KMS-11 (cell line): ENCODE data around the gene DPP10.

Experiments used
- H2AFZ ChIP-seq: fragments of 200-600 bp; sonication (generic); 2 replicates; pipeline ENCODE4 v1.6.1; 2016; ENCODE audit warnings: antibody characterized with exemption, mixed run types, low read depth
- H3K27ac ChIP-seq: fragments of 200-600 bp; sonication (generic); 2 replicates; pipeline ENCODE4 v1.6.1; 2016; ENCODE audit warnings: mild to moderate bottlenecking, mixed run types
- H3K27me3 ChIP-seq: fragments of 200-600 bp; sonication (generic); 2 replicates; pipeline ENCODE4 v1.6.1; 2017; ENCODE audit warnings: mild to moderate bottlenecking, low read depth, mixed run types, moderate library complexity; ENCODE audit not compliant: insufficient read depth
- H3K36me3 ChIP-seq: fragments of 200-600 bp; sonication (generic); 2 replicates; pipeline ENCODE4 v1.6.1; 2017; ENCODE audit warnings: mild to moderate bottlenecking, mixed run types; ENCODE audit not compliant: insufficient read depth
- H3K4me1 ChIP-seq: fragments of 200-600 bp; sonication (generic); 2 replicates; pipeline ENCODE4 v1.6.1; 2016; ENCODE audit warnings: mild to moderate bottlenecking, low read depth, mixed run types; ENCODE audit not compliant: poor library complexity, severe bottlenecking
- H3K4me2 ChIP-seq: fragments of 200-600 bp; sonication (generic); 2 replicates; pipeline ENCODE4 v1.7.0; 2016; ENCODE audit warnings: mild to moderate bottlenecking, mixed run types
- H3K4me3 ChIP-seq: fragments of 200-600 bp; sonication (generic); IDR thresholded peaks from 2 replicates; pipeline ENCODE4 v1.6.1; 2017; ENCODE audit warnings: low read depth, low read length, mixed read lengths; ENCODE audit not compliant: insufficient read depth
- H3K79me2 ChIP-seq: fragments of 200-600 bp; sonication (generic); 2 replicates; pipeline ENCODE4 v1.6.1; 2016; ENCODE audit warnings: low read depth, mixed run types; ENCODE audit not compliant: insufficient read depth
- H3K9ac ChIP-seq: fragments of 200-600 bp; sonication (generic); 2 replicates; pipeline ENCODE4 v1.6.1; 2016; ENCODE audit warnings: mild to moderate bottlenecking, mixed run types
- H4K20me1 ChIP-seq: fragments of 200-600 bp; sonication (generic); 2 replicates; pipeline ENCODE4 v1.6.1; 2016; ENCODE audit warnings: mild to moderate bottlenecking, mixed run types; ENCODE audit not compliant: insufficient read depth
- TF ChIP-seq, protein P1 (sequence below): fragments of 200-600 bp; sonication (generic); conservative IDR thresholded peaks from 2 replicates; pipeline ENCODE4 v1.6.1; 2017; ENCODE audit warnings: low read depth, mild to moderate bottlenecking, antibody characterized with exemption, low read length, moderate library complexity, mixed read lengths

DPP10 gene

GRCh38 chr2:114797540-114797939 is 355.1 kb downstream of the DPP10 start:
- no peaks in the 10 kb centered on the region for H4K20me1 ChIP-seq
- H2AFZ ChIP-seq, result no peak overlapping the region
- H3K4me1 ChIP-seq, result no peaks in the 10 kb centered on the region
- H3K27ac ChIP-seq, result no peak overlapping the region
- no peak overlapping the region for H3K9ac ChIP-seq
- H3K36me3 ChIP-seq, result no peaks in the 10 kb centered on the region
- no peaks in the 10 kb centered on the region for H3K79me2 ChIP-seq
- TF ChIP-seq, protein P1, sequence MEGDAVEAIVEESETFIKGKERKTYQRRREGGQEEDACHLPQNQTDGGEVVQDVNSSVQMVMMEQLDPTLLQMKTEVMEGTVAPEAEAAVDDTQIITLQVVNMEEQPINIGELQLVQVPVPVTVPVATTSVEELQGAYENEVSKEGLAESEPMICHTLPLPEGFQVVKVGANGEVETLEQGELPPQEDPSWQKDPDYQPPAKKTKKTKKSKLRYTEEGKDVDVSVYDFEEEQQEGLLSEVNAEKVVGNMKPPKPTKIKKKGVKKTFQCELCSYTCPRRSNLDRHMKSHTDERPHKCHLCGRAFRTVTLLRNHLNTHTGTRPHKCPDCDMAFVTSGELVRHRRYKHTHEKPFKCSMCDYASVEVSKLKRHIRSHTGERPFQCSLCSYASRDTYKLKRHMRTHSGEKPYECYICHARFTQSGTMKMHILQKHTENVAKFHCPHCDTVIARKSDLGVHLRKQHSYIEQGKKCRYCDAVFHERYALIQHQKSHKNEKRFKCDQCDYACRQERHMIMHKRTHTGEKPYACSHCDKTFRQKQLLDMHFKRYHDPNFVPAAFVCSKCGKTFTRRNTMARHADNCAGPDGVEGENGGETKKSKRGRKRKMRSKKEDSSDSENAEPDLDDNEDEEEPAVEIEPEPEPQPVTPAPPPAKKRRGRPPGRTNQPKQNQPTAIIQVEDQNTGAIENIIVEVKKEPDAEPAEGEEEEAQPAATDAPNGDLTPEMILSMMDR, result no peak
- H3K27me3 ChIP-seq, result no peaks in the 10 kb centered on the region
- no peak overlapping the region for H3K4me2 ChIP-seq
- no peak overlapping the region for H3K4me3 ChIP-seq

DNA sequence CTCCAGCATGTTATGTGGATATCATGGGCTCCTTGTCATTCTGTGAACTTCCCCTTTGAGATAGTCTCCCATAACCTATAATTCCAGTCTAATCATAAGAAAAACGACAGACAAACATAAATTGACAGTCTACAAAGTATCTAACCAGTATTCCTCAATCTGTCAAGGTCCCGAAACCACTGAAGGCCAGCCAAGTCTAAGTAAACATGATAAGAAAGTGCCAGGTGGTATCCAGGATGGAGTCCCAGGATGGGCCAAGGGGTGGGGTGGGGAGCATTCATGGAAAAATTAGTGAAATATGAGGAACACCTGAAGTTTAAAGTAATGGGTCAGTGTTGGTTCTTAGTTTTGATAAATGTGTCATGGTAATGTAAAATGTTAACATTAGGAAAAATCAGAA is 355.5 kb downstream of the DPP10 start:
- Histone ChIP-seq H3K36me3 (no peaks in the 10 kb centered on the region), H3K4me2 (no peak overlapping the region), H3K79me2 (no peaks in the 10 kb centered on the region), H2AFZ (no peak overlapping the region), H3K9ac (no peak overlapping the region), H4K20me1 (no peaks in the 10 kb centered on the region), H3K4me1 (no peaks in the 10 kb centered on the region), H3K4me3 (no peak overlapping the region), H3K27ac (no peak overlapping the region), H3K27me3 (no peaks in the 10 kb centered on the region)
- TF ChIP-seq, protein P1, result no peak

- Histone ChIP-seq H3K79me2 (no peaks in the 10 kb centered on the region), H3K9ac (no peak overlapping the region), H3K4me2 (no peak overlapping the region), H3K36me3 (no peaks in the 10 kb centered on the region), H3K4me1 (no peaks in the 10 kb centered on the region), H3K27ac (no peak overlapping the region), H3K27me3 (no peaks in the 10 kb centered on the region), H3K4me3 (no peak overlapping the region), H2AFZ (no peak overlapping the region), H4K20me1 (no peaks in the 10 kb centered on the region)
- TF ChIP-seq, protein P1, result no peak
Observed at GRCh38 chr2:114800371-114800770, 357.9 kb downstream of the DPP10 start.

DNA sequence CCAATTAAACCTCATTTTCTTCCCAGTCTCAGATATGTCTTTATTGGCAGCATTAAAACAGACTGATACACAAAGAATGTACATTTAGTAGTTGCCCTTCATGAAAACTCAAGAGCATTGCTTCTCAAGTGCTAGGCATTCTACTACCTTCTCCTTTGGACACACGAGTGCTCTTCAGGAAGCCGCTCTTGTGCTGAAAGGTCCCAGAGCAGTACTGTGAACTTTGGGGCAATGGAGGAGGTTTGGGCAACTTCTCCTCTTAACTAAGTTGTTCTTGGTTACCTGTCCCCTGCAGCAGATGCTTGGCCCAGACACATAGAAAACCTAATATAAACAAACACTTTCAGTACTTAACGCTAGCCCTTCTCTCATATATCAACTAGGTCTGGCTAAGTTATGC is 362.8 kb downstream of the DPP10 start:
- no peaks in the 10 kb centered on the region for H3K79me2 ChIP-seq

More for the DNA sequence above, 362.8 kb downstream of the DPP10 start:
- Histone ChIP-seq H3K36me3 (no peaks in the 10 kb centered on the region), H3K9ac (no peak overlapping the region), H3K4me3 (no peak overlapping the region), H3K4me2 (no peak overlapping the region), H3K27me3 (no peaks in the 10 kb centered on the region), H2AFZ (no peak overlapping the region), H3K27ac (no peak overlapping the region), H4K20me1 (no peaks in the 10 kb centered on the region), H3K4me1 (no peaks in the 10 kb centered on the region)
- TF ChIP-seq, protein P1, result no peak
